Chondrocyte (in vitro differentiated cells): ENCODE results near the gene CBX4. TPM values are rescaled to one million over a fixed set of nuclear protein-coding genes. Genes with fewer than 3 reads are reported as not detected.

Experiments used
- DNase-seq: peaks from one replicate; pipeline ENCODE4 v3.0.0; 2021; ENCODE audit warnings: mixed read lengths, low spot score
- H3K27ac Mint-ChIP-seq: one replicate; pipeline ENCODE4 v1.8.0; 2021; ENCODE audit warnings: mild to moderate bottlenecking, moderate library complexity, mixed read lengths; ENCODE audit not compliant: unreplicated experiment
- H3K27me3 Mint-ChIP-seq: 2 replicates; pipeline ENCODE4 v1.8.0; 2021; ENCODE audit warnings: low read depth, mixed read lengths
- H3K36me3 Mint-ChIP-seq: 2 replicates; pipeline ENCODE4 v1.8.0; 2021; ENCODE audit warnings: low read depth, mixed read lengths
- H3K4me1 Mint-ChIP-seq: 2 replicates; pipeline ENCODE4 v1.8.0; 2021; ENCODE audit warnings: low read depth, mild to moderate bottlenecking, mixed read lengths
- H3K4me3 Mint-ChIP-seq: one replicate; pipeline ENCODE4 v1.8.0; 2021; ENCODE audit warnings: mild to moderate bottlenecking, moderate library complexity, mixed read lengths; ENCODE audit not compliant: unreplicated experiment
- H3K9me3 Mint-ChIP-seq: 2 replicates; pipeline ENCODE4 v1.8.0; 2021; ENCODE audit warnings: low read depth, mixed read lengths
- total RNA-seq: library from RNA; stranded (reverse); gene quantifications from 3 replicates; pipeline ENCODE4 v1.2.1, GENCODE V29; 2021
- TF ChIP-seq, protein P1 (sequence below): fragments of 200-600 bp; sonication (generic); IDR thresholded peaks from 2 replicates; pipeline ENCODE4 v1.5.0; 2021; ENCODE audit warnings: antibody characterized with exemption, mild to moderate bottlenecking, moderate library complexity

CBX4 gene
- total RNA-seq, 1 donor from 2014 or later = 26.8 TPM

DNA sequence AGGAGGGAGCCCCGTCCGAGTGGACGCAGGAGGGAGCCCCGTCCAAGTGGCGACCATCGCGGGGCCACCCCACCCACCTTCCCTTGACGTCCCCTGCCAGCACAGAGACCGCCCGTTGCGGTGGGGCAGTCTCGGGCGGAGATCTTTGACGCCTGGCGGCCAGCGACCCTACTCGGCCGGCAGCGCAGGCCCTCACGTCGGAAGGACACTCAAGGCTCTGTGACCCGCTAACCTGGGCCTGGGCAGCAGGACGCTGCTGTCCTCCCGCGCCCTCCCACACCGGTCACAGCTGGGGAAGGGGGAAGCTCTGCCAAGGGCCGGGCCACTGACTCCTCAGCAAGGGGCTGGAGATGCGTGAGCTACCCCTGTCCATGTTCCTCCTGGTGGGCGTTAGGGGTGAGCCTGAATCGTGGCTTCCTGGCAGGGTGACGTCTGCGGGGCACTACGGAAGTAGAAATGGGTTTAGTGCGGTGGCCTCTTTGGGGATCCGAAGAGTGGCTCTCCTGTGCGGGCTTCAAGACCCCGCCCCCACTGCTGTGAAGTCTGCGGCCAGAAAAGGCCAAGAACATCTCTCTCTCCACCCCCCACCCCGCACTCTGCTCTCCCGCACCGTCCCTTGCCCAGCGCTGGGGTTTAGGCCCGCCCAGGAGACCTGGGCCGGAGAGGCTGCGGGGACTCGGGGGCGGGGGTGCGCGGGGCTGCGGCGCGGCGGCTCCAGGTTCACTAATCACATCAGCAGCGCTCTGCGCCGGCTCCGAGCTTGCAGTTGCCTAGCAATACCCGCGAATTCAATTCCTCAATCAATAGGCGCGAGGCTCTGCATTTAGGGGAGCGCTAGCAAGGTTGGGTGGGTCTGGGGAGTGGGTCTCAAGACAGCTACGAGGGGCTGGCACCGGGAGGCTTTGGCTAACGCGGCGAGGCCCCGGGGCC, 48.2 kb downstream of the CBX4 start:
- peaks cover 24% of the 10 kb centered on the region for H3K4me1 Mint-ChIP-seq
- peaks cover 27% of the 10 kb centered on the region for H3K27me3 Mint-ChIP-seq
- H3K36me3 Mint-ChIP-seq = no peaks in the 10 kb centered on the region
- no peaks in the 10 kb centered on the region for H3K9me3 Mint-ChIP-seq
- peak; percentile 70 for DNase-seq
- TF ChIP-seq, protein P1, sequence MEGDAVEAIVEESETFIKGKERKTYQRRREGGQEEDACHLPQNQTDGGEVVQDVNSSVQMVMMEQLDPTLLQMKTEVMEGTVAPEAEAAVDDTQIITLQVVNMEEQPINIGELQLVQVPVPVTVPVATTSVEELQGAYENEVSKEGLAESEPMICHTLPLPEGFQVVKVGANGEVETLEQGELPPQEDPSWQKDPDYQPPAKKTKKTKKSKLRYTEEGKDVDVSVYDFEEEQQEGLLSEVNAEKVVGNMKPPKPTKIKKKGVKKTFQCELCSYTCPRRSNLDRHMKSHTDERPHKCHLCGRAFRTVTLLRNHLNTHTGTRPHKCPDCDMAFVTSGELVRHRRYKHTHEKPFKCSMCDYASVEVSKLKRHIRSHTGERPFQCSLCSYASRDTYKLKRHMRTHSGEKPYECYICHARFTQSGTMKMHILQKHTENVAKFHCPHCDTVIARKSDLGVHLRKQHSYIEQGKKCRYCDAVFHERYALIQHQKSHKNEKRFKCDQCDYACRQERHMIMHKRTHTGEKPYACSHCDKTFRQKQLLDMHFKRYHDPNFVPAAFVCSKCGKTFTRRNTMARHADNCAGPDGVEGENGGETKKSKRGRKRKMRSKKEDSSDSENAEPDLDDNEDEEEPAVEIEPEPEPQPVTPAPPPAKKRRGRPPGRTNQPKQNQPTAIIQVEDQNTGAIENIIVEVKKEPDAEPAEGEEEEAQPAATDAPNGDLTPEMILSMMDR = no peak
- H3K27ac Mint-ChIP-seq = no peak overlapping the region
- H3K4me3 Mint-ChIP-seq = no peak overlapping the region

DNA sequence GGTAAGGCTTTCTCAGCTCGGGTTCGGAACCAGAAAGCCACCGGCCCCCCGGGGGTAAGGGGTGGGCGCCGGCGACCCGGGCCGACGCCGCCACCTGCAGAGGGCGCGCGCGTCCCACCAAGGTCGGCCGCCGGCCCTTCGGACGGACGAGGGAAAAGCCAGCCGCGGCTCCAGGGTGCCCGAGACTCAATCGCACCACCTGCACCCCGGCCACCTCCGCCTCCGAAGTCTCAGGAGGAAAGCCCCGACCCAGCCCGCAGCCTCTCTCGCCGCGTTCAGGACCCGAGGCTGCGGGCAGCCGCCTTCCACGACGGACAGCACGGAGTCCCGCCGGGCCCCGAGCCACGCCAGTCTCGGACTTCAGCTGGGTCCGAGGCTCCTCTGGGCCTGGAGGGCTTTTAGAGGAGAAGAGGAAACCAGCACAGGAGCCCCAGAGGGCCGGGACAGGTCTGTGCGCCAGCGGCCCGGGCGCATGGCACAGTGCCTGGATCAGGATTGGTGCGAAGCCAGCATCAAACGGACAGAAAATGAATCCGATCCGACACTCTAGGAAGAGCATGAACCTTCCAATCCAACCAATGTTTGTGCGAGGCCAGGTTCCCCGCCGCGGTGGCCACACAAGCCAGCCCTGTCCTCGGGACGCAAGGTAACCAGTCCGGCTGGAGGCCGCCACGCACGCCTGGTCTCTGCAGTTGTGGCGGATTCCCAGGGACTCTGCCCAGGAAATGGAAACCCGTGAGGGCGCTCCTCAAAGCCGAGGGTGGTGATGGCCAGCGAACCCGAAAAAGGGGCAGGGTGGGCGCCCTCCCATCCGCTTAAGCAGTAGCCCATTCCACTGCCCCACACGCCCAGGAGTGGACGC, 49.1 kb downstream of the CBX4 start:
- H3K27me3 Mint-ChIP-seq = peaks cover 27% of the 10 kb centered on the region

DNA sequence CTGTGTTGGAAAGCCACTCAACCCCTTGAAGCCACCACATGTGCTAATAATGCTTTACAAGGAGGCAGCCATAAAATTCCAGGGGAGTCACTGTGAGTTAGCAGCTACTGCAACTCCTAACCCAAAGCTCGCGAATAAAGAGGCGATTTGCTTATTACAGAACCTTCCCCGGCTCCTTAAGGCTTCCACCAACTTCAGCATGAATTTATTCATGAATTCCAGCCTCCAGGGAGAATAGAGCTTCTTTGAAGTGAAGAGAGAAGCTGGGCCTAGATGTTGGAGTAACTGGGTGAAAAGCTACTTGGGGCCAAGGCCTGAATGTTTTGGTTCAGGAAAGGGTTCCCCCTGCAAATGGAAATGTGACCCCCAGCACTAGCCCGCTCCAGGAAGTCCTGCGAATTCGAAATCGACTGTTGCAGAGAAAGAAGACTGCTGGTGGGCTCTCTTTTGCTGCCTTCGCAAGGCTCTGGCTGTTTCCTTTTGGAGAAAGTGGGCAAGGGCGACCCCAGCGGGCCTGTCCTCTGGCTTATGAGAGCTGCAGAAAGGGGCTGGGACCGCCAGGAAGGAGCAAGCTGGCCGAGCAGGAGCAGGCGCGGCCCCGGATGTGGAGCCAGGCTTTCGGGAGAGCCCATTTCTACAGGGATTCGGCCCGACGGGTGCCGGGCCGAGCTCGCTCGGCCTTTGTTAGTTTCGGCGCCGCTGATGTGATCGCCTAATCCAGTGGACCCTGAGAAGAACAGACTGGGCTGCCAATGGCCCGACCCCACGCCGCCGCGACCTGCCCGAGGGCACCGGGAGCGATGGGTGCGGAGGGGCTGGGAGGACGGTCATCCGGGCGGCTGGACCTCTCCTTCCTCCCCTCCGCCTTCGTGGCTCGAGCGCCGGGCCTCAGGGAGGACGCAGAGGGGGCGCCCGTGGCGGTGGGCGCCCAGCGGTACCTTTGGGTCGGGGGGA, 50.0 kb downstream of the CBX4 start:
- TF ChIP-seq, protein P1 = no peak
- peak; percentile 64 for DNase-seq
- peaks cover 19% of the 10 kb centered on the region for H3K4me1 Mint-ChIP-seq
- no peak overlapping the region for H3K4me3 Mint-ChIP-seq
- peaks cover 27% of the 10 kb centered on the region for H3K27me3 Mint-ChIP-seq
- no peaks in the 10 kb centered on the region for H3K9me3 Mint-ChIP-seq
- no peak overlapping the region for H3K27ac Mint-ChIP-seq
- peaks cover 3% of the 10 kb centered on the region for H3K36me3 Mint-ChIP-seq

More for the DNA sequence above, 49.1 kb downstream of the CBX4 start:
- Mint-ChIP-seq H3K9me3 (no peaks in the 10 kb centered on the region), H3K4me3 (no peak overlapping the region), H3K4me1 (peaks cover 19% of the 10 kb centered on the region), H3K27ac (no peak overlapping the region), H3K36me3 (peaks cover 2% of the 10 kb centered on the region)
- peak; percentile 85 for DNase-seq
- TF ChIP-seq, protein P1 = peak; percentile 89

DNA sequence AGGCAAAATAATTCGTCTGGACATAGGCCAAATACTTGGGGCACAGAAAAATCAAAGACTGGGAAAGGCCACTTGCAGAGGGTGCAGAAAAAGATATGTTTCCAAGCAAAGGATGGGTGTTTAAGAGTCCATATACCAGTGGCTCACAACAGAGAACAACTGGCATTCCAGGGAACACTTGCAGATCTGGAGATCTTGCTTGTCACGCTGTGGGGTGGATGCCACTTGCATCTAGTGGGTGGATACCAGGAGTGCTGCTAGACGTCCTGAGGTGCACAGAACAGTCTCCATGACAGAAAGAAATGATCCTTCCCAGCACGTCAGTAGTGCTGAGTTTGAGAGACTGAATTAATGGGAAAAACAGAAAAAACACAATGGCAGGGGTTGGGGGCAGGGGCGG, 50.8 kb downstream of the CBX4 start:
- Mint-ChIP-seq H3K27ac (no peak overlapping the region), H3K27me3 (peaks cover 27% of the 10 kb centered on the region), H3K4me3 (no peak overlapping the region), H3K4me1 (peaks cover 12% of the 10 kb centered on the region), H3K9me3 (no peaks in the 10 kb centered on the region), H3K36me3 (peaks cover 3% of the 10 kb centered on the region)
- TF ChIP-seq, protein P1 = no peak
- DNase-seq = peak; percentile 15
